GM12872 (cell line): ENCODE data around the gene SEPTIN12.

Experiments used
- CTCF ChIP-seq: IDR thresholded peaks from 3 replicates; pipeline ENCODE4 v1.5.1; 2011; ENCODE audit warnings: low read depth, mild to moderate bottlenecking, low read length, moderate library complexity; ENCODE audit not compliant: insufficient read depth

The SEPTIN12 gene

DNA sequence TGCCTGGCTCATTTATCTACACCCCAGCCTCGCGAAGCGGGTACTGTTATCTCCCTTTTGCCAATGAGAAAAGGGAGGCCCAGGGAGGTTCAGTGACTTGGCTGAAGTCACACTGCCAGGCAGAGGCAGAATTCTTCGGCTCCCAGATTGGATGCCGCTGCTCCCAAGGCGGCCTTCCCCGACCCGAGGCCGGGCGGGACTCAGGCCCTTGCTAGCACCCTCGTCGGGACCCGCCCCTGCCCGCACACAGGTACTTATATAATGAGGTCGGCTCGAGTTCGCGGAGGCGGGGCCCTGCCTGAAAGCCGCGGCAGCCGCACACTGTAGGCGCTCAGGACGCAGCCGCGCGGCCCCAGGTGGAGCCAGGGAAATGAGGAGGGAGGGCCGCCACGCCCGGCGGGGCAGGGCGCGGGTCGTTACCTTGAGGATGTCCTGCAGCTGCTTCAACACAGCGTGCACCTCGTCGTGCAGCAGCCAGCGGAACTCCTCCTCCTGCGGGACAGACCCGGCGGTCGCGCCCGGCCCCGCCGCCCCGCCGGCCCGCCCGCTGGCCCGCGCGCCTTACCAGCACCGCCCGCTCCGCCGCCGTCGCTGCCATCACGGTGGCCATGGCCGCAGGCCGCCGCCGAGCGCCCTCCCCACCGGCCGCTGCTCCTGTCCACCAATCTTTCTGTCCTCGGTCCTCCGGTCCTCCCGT is 14.0 kb upstream of the SEPTIN12 start, which contains the start of gene ROGDI:
Gene ROGDI (minus strand): TSS at position 672 of the 697 bp plus-strand sequence. CDS start 62 bp downstream, at position 610.
- TF ChIP-seq CTCF: no peak

DNA sequence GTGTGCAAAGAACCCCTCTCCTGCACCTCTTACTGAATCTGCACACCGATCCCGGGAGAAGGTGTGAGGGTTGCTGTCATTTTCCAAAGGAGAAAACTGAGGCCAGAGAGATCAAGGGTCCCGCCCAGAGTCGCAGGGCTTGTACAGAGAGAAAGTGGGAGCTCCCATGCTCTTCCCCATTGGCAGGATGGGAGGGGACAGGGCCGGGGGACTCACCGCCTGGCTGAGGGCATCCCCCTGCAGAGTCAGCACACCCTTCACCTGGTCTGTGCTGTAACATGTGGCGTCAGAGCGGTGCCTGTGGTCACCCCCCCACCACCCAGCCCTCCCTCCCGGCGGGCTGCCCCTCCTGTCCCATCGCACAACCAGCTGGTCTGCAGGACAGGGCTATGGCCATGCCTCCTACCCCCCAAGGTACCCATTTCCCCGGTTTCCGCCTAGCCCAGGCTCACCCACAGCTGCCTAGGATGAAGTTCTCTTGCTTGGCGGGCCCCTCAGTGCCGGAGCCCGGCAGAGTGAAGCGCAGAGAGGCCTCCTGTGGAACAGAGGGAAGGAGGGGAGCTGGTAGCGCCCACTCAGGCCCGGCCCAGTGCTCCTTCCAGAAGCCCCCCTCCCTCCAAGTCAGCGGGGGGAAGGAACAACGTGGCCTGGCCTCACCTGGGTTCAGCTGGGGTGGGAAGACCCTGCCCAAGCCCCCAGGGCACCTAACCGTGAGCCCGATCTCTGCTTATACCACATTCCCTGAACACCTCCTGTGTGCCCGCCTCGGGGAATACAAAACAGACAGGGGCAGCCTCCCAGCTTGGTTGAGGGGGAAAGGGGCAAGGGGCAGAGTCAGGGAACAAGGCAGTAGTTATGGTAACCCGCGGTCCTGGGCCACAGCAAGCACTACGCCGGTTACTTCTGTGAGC is 13.2 kb upstream of the SEPTIN12 start:
- no peak for TF ChIP-seq CTCF

GRCh38 chr16:4800290-4801041 is 12.3 kb upstream of the SEPTIN12 start:
- TF ChIP-seq CTCF: no peak

DNA sequence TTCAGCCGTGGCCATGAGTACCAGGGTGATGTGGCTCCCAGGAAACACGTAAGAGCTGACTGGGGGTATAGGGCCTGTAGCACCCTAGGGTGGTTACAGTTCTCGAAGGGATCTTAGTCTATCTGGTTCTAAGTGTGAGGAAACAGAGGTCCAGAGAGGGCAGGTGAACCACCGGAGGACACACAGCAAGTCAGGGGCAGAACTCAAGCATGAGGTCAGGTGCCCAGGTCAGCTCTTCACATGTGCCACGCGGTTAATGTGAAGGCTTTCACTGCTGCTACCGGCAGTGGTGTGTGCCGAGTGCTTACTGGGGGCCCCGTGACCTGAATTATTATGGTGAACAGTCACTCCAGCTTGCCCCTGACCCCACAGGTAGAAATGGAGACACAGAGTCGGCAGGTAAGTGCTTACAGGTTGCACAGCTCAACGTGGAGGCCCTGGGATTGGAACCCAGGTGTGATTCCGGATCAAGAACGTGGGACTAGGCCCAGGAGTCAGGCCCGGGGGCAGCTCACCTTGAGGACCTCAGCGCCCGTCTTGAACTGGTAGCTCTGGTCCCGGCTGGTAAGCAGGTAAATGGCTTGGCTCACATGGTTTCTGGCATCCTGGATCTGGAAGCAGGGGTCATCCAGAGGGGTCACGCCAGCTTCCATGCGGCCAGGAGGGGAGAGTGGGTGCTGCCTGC is 11.2 kb upstream of the SEPTIN12 start:
- TF ChIP-seq CTCF: no peak

DNA sequence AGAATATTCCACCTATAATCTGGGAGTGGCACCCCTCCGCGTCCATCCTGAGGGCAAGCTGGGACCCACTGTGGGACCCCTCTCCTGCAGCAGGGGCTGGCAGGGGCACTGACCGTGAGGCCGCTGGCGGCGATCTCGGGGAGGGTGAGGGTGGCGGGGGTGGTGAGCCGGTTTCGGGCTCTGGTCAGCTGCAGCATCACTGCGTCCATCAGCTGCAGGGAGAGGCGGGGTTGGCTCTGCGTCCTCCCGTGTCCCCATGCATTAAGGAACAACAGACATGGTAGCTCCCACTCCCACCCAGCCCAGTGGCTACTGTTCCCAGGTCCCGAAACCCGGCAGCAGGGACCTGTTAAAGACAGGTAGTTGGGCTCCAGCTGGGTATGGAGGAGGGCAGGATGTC is 10.3 kb upstream of the SEPTIN12 start:
- TF ChIP-seq CTCF: no peak

DNA sequence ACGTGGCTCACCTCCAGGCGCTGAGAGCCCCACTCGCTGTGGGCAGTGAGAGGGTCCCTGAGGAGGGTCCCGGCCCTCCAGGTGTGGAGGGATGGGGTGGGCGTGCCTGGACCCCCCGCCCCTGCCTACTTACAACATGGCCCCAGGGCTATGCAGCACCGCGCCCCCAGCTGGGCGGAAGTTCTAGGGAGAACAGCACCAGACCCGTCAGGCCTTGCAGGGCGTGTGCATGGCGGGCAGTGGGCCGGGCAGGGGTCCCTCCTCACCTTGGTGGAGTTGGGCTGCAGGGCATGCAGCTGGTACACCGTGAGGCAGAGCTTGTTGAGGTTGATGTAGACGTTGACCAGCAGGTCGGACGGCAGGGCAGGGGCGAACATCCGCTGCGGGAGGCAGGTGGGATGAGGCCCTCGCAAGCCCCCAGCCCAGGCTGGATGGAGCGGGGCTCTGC is 9.7 kb upstream of the SEPTIN12 start:
- TF ChIP-seq CTCF: no peak
